GM18505 (cell line): ENCODE measurements around the gene NT5DC1.

Experiments used
- ATAC-seq: cut with Tn5 transposase; IDR thresholded peaks from one replicate; pipeline ENCODE4 v1.9.1; 2021; ENCODE audit not compliant: unreplicated experiment
- POLR2A ChIP-seq: IDR thresholded peaks from 4 replicates; pipeline ENCODE4 v1.6.1; 2011; ENCODE audit warnings: borderline replicate concordance; ENCODE audit not compliant: insufficient read depth, insufficient read length; ENCODE audit errors: extremely low read depth

NT5DC1 gene

DNA sequence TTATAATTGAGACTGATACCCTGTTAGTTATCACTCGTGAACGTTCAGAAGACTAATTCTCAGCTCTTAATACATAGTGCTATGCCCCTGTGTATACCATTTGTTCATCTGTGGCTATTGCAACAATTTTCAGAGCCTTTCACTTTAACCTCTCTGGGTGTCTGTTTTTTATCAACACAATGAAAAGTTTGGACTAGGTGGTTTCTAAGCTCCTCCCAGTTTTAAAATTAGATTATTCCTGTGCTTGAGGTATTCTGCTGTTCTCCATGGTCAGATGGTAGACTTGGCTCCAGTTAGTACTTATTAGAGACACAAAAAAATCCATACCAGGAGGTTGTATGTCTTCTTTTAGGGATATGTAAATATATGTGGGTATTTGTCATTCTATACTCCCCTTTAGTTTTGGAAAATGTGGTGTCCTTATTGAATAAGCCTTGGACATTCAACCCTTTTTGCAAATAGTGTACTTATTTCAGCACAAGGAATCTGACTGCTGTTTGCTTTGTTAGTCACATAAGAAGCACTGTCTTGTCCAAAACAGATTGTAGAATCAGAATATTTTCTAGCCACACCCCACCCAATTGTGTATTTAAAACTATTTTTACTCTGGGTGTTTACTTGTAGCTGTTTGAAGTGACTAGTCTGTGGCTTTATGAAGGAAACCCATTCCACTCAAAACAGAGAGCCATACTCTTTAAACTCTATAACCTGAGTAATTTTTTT, 27.3 kb downstream of the NT5DC1 start:
- no peak for ATAC-seq
- TF ChIP-seq POLR2A, result no peak

DNA sequence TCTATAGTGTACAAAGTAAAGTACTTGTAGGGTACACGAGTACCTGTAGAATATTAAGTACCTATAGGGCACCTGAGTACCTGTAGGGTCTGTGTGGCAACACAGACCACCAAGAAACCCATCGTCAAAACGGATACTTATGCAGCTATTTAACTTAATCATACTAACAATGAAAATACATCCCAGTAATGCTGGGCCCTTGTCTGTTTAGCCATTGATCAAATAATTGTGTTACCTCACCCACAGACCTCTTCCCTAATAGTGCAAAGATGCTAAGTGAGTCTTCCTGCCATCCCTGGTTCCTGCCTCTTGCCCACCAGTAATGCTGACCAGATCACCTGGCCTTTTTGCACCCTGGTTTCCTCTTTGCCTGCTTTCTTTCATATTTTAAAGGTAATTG, 32.8 kb downstream of the NT5DC1 start:
- no peak for ATAC-seq
- TF ChIP-seq POLR2A, result no peak

DNA sequence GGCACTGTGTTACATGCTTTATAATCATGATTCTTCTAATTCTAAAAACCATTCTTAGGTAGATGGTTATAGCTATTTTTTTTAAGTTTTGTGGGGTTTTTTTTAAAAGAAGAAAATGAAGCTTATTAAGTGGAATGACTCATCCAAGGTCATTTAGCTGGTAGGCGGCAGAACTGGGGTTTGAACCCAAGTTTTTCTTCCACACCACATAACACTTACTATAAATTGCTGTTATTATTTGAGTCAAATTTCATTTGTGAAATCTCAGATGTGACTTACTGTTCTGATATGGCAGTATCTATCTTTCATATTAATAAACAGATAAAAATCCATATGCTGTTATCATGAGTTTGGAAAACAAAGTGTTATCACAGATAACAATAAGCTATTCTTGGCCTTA, 35.7 kb downstream of the NT5DC1 start:
- no peak for TF ChIP-seq POLR2A
- no peak for ATAC-seq

DNA sequence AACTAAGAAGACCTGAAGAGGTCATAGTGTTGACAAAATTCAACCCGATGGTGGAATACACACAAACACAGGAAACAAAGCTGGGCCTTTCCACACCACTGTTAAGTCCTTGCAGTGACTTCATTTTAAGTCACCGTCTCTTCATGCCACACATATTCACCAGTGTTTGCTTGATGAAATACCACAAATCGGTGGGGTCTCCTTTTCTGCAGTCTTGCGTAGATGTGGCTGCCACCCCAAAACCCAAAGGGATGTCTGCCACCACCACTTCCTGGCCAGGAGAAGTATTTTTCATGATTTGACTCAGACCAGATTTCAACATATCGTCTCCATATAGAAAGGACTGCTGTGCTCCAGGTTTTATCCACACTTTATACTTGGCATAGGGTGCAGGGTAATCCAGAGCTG, 36.3 kb downstream of the NT5DC1 start:
- TF ChIP-seq POLR2A, result no peak
- ATAC-seq, result no peak

DNA sequence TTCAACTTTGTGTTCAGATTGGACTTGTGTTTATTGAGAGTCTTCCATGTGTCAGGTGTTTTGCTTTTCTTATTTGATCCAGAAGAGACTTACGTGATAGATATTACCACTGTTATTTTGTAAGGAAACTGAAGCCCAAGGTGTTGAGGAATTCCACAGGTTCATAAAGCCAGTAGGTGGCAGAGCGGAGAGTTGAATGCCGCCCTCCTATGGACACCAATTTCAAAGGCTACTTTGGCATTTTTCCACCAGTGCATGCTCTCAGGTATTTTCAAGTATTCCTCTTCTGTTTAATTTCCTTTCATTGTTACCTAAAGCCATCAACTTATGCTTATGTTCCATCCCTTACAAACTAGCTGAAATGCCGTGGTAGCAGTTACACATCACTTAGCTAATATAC, 39.3 kb downstream of the NT5DC1 start:
- no peak for TF ChIP-seq POLR2A
- no peak for ATAC-seq

DNA sequence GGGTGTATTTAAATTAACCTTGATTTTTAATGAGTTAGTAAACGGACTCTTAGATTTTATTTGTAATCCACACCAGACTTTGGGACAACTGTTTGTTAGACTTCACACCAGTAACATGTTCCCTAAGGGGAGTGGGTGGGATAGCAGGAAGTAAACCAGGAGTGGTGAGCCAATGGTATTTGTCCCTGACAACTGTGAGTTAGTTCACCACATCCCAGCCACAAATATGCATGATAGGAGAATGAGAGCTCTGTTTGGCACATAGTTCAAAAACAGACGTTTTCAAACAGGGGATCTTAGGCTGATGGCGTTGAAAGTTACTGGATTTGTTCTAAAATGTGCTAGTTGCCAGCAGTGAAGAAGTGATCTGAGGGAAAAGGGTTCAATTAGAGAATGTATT, 44.0 kb downstream of the NT5DC1 start:
- no peak for ATAC-seq
- no peak for TF ChIP-seq POLR2A

DNA sequence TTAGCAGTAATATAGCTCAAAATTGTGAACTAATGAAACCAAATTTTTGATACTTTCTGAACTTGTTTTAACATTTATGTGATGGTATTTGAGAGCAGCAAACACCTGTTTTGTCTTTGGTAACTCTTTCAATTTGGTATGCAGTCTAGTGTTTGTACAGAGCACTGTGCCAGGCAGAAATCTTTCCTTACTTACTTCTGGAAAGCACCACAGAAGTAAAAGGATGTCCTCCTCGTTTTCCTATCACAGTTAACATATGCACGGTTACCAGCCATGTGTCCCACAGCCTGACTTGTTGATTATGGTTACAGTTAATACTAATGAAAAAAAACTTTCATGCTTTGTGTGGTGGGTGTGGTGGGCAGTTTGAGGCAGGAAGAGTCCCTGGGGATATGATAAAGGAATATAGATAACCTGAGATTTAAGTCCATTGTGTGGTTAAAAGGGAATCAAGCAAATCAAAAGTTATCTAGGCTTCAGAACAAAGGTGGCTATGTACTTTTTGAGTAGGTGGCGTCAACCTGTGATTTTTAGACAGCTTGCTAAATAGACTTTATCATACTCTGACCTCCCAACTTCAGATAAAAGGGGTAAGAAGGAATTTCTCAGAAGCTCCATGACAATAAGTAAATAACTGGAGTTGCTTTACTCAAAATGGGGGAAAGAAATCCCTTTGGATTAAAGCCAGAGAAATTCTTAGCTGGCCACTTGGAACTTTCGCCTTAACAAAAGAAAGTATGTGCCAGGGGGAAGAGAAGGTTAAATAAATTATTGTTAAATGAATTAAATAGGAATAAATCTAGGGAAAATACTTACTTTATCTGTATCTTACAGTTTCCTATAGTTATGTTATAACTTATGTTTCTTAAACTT, 45.4 kb downstream of the NT5DC1 start:
- TF ChIP-seq POLR2A, result no peak
- ATAC-seq, result no peak

DNA sequence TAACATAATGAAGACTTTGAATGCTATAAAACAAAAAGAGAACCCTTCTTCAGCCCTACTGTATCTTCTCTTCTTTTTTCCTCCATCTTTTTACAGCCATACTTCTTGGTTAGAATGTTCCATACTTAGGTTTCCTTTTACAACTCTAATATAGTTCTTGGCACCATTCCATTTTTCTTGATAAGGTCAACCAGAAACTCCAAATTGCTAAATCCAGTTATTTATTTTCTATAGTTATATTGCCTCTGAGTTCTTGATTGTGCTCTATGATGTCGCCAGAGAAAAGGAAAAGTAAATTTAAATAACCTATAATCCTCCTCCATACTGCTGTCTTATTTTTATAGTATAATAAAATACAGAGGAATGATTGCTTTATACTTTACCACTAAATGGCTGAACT, 52.0 kb downstream of the NT5DC1 start:
- no peak for TF ChIP-seq POLR2A
- ATAC-seq, result no peak

DNA sequence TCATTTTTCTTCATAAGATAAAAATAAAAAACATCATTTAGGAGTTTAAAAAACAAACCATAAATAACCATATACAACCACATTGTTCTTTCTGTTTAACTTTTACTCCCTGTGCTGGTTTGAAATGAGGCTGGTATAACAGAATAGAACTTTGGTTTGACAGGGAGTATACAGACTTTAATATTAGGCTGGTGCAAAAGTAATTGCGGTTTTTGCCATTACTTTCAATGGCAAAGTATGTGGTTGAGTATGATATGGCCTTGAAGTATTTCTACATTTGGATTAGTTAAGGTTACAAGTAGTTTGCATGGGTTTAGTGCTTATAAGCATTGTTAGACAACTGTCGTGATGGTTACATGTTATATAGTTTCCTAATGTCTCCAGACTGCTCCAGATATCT, 54.2 kb downstream of the NT5DC1 start:
- ATAC-seq, result no peak
- TF ChIP-seq POLR2A, result no peak

DNA sequence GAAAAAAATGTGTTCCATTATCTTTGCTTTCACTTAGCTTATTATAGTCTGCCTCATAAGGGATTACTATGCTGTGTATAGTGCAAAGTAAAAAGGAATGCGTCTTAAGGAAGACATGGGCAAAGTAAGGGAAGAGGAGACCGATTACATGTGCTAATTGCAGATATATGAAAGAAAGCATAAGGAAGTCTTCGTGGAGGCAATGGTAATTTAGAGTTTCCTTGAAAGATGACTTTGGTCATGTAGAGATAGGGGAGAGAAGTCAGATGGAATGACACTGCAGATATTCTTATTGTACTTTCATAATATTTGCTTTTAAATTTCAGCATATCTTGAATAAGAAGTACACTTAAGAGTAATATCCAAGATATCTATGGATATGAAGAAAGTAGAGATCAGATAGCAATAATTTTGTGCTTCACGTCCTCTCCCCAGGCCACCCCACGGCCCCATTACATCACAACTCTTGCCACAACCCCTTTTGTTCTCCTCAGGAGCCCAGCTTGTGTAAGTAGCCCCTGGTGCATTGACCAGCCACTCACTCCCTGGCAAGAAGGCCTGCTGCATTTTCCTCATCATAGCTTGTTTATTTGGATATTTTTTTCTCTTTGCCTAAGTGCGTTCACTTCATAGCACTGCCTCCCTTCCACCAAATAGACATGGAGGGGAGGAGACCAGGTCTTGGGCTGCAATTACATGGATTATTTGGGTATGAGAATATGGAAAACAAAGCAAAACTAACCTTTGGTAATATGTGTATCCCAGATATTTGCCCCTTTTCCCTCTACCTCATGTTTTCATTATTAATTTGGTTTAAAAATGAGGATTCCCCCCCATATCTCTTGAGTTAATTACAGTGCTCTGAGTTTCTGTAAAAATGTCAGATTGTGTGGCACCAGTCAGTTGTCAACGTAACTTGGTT, 56.0 kb downstream of the NT5DC1 start:
- ATAC-seq, result no peak
- no peak for TF ChIP-seq POLR2A

DNA sequence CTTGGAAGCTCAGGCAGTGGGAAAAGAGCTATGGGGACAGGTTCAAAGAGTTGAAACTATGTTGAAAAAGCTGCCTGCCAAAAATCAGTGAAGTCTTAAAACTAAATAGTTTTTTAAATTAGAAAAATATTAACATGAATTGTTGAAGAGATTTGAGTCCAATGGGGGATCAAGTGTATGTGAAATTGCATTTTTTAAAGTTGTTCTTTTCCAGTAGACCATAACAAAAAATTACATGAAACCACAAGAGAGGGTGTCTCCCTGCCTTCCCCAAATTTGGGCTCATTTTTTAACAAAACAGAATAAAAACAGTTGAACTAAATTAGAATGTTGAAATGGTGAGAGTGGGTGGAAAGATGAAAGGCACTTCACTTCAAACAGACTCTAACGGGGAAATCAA, 56.7 kb downstream of the NT5DC1 start:
- no peak for ATAC-seq
- no peak for TF ChIP-seq POLR2A

DNA sequence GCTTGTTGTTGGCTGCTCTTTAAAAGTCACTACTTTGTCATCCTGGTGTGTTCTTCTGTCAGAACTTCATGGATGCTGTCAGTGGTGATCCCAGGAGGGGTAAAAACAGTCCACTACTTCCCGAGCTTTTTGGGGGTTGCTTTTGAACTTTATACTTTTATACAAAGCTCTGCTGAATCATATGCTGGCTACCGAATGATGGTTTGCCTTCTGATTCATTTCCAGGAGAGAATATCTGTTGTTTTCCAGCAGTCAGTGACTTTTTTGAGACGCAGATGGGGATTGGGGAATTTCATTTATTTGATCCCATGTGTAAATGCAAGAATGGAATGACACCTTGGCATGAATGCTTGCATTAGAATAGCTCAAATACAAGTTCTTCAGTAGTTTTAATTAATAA, 58.0 kb downstream of the NT5DC1 start:
- TF ChIP-seq POLR2A, result no peak
- no peak for ATAC-seq
